GM18502 (cell line): Measurements from ENCODE around the gene PPEF1.

Experiments used
- ATAC-seq: cut with Tn5 transposase; IDR thresholded peaks from one replicate; pipeline ENCODE4 v1.9.1; 2021; ENCODE audit warnings: mild to moderate bottlenecking; ENCODE audit not compliant: unreplicated experiment, poor library complexity

The PPEF1 gene, protein sequence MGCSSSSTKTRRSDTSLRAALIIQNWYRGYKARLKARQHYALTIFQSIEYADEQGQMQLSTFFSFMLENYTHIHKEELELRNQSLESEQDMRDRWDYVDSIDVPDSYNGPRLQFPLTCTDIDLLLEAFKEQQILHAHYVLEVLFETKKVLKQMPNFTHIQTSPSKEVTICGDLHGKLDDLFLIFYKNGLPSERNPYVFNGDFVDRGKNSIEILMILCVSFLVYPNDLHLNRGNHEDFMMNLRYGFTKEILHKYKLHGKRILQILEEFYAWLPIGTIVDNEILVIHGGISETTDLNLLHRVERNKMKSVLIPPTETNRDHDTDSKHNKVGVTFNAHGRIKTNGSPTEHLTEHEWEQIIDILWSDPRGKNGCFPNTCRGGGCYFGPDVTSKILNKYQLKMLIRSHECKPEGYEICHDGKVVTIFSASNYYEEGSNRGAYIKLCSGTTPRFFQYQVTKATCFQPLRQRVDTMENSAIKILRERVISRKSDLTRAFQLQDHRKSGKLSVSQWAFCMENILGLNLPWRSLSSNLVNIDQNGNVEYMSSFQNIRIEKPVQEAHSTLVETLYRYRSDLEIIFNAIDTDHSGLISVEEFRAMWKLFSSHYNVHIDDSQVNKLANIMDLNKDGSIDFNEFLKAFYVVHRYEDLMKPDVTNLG

DNA sequence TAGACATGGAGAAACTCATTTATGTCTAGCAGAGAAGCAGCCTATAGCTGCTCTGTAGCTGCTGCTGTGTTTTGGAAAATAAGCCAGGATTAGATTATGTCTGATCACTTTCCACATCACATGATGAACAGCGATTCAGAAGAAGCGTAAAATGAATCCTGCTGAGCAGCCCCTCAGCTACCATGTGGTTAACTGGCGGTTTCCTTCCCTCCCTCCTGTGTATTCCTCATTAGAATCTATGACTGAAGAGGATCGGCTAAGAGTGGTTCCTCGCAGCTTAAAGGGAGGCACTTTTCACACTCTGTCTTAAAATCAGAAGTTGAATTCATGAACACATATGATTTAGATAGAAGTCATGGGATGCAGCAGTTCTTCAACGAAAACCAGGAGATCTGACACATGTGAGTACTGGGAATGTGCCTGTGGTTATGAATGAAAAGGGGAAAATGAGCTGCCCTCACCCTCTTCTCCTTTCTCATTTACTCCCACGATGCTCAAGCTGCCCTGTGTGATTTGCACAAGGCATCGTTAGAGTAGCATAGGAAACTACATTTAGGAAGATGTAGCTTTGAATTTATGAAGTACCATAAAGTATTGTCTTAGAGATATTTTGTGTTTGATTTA, at the start of gene PPEF1:
PPEF1 (plus strand) TSS at position 220 of the 624 bp plus-strand sequence; CDS start at position 356, 136 bp downstream.
- no peak for ATAC-seq

DNA sequence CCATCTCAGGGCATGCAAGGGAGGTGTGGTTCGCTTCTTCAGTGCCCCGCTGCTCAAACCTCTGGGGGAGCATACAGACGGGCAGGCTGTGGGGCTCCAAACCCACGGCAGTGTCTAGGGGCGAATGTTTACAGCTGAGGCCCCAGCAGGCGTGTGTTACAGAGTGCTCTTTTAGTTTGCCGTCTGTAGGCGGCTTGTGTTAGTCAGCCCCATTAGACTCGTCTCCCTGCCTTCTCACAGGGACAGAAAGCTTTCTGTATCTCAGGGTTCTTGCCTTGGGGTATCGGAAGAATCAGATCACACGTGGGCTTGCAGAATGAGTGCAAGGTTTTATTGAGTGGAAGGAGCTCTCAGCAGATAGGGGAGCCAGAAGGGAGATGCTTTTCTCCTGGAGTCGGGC, 46.2 kb upstream of the PPEF1 start:
- no peak for ATAC-seq

DNA sequence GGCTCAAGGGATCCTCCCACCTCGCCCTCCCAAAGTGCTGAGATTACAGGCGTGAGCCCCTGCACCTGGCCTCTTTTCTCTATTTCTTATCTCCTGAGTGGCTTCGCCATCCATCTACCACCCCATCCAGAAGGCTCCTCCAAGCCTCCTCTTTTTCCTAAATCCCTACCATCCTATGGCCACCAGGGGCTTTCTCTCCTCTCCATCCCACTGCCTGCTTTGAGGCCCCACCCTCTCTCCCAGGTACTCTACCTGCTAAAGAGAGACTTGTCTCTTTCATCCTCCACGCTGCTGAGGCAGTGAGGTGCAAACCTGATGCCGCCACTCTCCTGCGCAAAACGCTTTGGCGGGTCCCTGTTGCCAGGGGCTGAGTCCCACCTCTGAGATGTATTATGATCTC, 42.5 kb upstream of the PPEF1 start:
- no peak for ATAC-seq

DNA sequence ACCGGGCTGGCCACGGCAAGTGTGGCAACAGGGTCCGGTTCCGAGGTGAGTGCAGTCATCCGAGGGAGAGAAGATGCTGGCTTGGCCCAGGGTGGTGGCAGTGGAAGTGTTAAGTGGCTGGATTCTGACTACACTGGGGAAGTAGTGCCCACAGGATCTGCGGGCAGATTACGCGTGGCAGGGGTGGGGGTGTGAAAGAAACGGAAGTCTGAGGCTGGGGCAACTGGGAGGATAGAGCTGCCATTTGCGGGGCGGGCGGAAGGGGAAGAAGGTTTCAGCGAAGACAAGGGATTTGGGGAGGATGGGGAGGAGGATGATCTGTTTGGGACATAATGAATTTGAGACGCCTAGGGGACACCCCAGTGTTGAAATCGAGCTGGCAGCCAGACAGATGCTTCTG, 40.8 kb upstream of the PPEF1 start:
- no peak for ATAC-seq

DNA sequence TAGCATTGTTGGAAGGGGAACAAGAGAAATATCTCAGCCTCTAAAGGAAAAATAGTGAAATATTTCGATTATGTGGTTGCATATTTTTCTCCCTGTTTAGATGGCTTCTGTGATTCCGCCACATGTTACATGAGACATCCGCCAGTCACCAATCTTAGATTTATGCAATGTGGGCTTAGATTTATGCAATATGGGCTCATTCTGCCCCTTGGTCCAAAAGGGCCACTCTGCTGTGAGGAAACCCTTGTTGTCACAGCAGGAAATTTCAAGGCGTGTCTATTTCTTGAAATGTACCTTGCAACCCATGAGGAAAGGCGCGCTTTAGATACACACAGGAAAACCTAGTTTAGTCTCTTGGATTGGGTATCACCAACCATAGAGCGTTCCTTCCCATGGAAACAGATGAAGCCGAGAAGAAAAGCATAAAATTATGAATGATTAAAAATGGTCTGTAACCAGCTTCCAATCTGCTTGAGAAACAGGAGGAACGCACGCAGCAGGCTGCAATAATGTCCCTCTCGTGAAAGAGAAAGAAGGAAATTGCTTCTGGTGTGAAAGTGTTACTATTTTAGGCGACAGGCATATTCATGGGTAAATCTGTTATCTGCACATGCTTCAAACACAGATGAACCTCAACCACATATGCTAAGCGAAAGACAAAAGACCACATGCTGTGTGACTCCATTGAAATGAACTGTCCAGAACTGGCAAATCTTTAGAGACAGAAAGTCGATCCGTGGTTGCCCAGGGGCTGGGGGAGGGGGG, 39.2 kb upstream of the PPEF1 start:
- no peak for ATAC-seq

DNA sequence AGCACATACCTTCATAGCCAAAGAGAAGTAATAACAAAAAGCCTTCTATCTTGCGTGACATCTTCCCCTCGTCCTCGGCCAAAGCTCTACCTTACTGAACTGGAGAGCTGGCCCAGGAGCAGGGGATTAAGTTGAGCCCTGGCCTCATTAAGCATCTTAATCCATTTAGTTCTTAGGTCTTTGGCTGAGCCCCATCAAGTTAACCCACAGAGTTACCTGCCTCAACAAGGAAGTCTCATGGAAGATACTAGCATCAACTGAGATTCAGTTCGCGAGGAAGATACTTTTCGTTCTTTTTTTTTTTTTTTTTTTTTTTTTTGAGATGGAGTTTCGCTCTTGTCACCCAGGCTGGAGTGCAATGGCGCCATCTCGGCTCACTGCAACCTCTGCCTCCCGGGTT, 35.4 kb upstream of the PPEF1 start, which contains the start of gene RS1:
RS1 (minus strand) TSS at position 101 of the 400 bp plus-strand sequence; CDS start at position 61, 40 bp downstream.
- no peak for ATAC-seq

DNA sequence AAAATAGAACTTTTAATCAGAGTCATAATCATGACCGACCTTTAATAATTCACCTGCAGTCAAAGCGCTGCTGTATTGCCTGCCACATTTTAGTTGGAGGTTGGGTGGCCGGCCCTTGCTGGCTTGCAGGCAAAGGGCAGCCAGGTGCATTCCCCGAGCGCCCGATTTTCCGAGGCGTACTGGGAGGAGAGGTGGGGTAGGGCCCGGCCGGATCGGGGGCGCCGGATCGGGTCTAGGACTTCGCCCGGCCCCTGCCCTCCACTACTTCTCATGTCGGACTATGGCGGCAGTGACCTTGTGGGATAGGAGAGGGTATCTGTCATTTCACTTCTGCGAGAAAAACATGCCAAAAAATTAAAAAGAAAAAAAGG, 33.0 kb upstream of the PPEF1 start:
- peak; percentile 48 for ATAC-seq

DNA sequence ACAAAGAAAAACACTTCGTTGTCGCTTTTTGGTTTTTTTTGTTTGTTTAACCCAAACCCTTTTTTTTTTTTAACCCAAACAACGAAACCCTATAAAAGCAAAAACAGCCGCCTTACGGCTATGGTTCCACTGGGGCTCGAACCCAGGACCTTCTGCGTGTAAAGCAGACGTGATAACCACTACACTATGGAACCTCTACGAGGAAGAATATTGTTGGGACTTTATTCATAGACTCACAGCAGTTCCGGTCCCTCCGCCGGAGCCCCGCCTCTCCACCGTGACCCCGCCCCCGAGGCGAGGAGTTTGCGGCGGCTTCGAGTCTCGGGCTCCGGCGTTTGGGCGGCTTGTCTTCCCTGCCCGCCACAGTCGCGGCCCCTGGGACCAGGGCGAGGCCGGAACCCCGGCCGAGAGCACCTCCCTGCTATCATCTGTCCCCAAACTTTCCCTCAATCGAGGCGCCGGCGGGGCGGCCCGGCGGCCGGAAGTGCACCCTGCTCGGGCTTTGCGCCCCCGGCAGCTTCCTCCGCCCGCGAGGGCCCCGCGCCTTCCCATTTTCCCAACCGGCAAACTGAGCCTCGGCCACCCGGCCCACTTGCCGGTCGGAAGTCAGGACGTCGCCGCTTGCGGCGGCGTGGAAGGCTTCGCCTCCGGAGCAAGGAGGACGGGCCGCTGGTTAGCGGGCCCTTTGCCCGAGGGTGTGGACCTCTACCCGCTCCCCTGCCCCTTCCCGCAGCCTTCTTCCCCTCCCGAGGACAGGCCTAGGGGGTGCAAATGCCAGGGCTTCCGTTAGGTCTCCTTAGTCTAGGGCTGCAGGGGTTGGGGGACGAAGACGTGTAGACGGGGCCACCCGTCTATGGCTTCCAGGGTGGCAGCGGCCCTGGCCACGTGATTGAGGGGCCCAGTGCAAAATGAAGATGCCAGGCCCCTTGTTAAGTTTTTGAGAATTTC, 32.4 kb upstream of the PPEF1 start:
- ATAC-seq = peak; percentile 81

DNA sequence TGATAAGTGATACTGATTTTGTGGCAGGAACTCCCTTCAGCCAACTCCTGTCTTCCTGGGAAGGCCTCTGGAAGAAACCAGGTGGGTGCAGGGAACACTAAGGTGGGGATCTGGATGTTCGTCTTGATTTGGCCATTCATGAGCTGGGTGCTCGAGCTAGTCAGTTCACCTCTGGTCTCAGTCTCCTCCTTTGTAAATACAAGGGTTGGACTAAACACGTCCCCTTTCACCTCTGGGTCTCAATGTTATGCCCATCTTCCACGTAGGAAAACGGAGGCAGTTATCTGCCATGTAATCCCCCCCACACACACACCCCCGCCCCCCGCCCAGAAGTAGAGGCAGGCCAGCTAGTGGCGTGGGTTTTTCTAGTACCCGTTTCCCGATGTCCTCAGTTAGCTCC, 31.4 kb upstream of the PPEF1 start:
- ATAC-seq = no peak

DNA sequence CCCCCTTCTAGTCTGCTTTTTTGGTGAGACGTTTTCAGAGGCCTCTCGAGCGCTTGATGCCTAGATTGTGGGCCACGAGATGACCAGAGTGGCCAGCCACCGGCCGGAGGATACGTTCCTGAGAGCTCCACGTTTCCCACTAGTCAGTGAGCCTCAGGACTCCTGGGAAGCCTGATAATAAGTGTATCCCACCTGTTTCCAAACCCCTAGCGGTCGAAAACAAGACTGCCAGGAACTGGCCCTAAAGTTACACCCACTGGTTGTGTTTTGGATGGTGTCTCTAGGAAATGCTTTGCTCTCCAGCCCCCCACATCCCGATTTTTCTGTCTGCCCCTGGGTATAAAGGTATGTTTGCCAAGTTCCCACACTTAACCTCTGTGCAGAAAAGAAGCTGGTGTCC, 31.0 kb upstream of the PPEF1 start:
- no peak for ATAC-seq

DNA sequence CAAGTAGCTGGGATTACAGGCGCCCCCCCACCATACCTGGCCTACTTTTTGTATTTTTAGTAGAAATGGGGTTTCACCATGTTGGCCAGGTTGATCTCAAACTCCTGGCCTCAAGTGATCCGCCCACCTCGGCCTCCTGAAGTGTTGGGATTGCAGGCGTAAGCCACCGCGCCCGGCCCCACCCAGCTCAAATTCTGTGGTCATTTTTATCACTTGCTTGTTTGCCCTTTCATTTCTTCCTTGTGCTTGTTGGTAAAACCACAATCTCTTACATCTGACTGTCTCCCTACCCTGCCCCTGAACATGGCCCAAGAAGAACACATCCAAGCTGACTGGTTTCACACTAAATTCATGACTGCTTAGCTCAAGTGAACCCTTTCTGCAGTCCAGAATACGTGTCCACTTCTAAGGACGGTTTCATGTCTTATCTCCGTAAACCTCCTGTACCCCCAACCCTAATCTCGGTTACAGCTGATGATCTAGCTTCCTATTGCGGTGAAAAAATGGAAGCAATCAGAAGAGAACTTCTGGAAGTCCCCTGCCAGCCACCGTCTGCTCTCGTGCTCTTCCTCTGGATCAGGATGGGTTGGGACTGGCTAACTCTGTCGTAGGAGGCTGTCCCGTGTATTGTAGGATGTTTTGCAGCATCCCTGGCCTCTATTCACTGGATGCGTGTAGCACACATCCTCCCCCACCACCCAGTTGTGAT, 30.1 kb upstream of the PPEF1 start:
- no peak for ATAC-seq

DNA sequence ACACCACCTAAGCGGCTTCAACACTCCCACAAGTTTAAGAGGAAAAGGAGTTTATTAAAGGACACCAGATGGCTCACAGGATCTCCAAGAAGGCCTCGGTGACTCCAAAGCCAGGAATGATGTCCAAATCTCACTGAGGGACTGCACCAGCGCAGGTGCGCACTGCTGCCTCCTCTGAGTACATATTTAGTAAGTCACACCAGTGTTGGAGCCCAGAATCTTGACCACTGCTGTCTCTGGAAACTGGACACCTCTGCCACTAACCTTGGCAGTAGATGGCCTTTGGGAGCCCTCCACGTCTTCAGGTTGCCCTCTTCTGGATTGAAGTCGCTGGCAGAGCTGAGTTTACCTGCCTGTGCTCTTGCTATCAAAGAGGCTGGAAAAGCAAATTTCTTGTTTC, 25.4 kb upstream of the PPEF1 start:
- ATAC-seq = no peak

DNA sequence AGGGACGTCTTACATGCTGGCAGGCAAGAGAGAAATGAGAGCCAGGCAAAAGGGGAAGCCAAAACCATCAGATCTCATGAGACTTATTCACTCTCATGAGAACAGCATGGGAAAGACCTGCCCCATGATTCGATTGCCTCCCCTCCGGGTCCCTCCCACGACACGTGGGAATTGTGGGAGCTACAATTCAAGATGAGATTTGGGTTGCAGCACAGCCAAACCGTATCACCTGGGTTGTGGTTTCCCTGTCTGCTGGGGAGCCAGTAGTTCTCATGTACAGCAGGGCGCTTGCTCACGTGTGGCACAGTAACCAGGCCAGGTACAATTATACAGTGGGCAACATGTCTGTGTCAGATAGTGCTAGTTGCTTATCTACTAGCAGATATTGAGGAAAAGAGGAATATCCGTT, 24.5 kb upstream of the PPEF1 start:
- no peak for ATAC-seq

DNA sequence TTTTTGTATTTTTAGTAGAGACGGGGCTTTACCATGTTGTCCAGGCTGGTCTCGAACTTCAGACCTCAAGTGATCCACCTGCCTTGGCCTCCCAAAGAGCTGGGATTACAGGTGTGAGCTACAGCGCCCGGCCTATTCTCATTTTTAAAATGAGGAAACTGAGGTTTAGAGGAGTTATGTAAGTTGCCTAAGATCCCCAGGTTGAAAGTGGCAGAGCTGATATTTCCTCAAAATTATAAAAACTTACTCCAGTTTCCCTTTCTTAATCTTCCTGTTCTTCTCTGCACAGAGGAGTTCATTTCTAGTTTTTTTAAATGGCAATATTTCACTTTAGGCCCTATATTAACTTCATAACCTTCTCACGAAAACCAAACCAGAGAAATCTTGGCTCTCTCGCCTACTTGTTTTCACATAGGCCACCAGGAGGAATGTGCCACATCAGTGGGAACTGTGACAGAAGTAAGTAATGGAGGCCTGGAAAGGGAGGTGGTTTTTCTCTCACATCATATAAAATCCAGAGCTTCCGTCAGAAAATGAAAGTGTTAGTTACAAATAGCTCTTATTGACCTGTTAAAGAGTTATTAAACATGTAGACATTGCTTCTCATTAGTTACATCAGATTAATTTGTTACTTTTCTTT, 19.5 kb upstream of the PPEF1 start:
- no peak for ATAC-seq

DNA sequence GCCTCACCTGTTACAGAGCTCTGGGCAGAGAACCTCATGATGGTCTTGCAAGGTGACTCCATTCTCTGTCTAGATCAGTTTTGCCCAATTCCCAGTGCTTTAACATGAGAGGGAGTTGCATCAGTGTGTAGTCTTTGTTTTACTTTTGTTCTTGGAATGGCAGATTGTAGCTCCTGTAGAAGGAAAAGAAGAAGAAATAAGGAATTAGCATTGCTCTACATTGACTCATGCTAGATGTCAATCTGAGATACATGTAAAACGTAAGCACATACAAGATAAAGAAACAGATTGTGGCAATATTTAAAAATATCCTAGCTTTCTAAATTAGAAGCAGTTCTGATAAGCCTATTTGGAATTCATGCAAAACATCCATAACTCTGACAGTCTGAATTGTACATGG, 16.0 kb upstream of the PPEF1 start:
- ATAC-seq = no peak

DNA sequence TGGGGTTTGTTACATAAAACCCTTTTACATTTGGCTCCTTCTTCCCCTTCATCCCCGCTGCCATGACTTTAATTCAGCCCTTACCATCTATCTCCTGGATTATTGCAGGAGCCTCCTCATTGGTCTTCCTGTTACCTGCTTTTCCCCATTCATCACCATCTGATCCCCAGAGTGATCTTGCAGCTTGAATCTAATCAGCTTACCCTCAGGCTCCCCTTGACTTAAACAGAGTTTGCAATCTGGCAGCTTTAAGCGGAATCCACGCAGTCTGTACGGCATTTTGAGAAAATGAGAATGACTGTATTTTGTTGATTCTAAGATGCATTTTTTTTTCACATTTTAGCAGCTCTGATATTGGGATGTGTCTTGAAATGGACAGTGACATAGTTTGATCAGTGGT, 14.9 kb upstream of the PPEF1 start:
- no peak for ATAC-seq

DNA sequence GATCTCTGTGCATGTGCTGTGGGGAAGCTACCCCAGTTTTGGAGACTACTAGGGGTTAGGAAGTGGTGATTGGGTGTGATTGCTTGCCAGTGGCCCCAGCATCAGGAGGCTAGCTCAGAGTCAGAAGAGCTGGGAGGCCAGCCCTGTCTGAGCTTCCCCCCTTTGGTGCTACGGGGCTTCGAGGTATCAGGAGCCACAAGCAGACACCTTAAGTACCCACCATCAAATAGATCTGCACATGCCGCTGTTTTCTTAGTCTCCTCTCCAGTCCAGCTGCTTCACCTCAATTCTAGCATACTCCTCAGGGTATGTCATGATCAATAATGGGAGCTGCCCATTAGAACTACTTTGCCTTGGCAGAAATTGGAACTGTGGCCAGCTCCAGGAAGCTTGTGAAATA, 10.8 kb upstream of the PPEF1 start:
- no peak for ATAC-seq
